GM21423 (cell line): ENCODE data around the gene SRRM3.
"Not testable (repeated sequence)": the region's sequence is repeated elsewhere in the genome, so short reads cannot be mapped to it uniquely, and the experiment has no call there.

Experiments
- ATAC-seq: cut with Tn5 transposase; IDR thresholded peaks from one replicate; pipeline ENCODE4 v1.9.1; 2021; ENCODE audit warnings: mild to moderate bottlenecking, moderate library complexity; ENCODE audit not compliant: unreplicated experiment

Gene SRRM3

DNA sequence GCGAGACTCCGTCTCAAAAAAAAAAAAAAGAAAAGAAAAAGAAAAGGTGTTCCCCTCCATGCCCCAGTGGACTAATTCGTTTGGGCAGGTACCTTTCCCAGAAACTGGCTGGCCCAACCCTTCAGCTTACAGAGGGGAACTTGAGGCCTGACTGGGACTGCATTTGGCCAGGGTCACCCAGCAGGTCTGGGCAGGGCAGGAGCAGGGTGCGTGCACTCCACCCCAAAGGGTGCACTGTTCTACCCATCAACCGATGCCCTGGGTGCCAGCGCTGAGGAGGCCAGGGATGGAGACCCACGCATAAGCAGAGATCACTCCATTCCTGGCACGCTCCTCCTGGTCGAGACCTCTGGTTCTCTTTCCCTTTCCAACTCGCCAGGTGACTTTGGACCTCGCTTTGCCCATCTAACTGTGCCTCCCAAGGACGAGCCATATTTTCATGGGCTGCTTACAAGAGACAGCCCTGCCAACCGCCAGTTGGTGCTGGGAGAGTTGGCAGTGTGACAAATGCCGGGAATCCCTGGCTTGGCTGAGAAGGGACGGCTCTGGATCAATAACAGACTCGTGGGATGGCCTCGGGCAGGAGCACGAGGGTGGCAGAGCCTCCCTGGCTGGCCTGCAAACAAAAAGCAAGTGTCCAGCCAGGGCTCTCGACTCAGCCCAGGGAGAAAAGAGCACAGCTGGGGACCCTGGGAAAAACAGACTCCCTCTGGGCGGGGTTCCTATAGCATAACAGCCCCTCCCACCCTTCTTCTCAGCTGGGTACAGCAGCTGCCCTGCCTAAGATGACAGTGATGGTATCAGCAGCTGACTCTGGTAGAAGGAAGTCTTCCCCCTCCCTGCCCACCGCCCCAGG lies 108.6 kb downstream of the SRRM3 start:
- ATAC-seq, result no peak

GRCh38 chr7:76311838-76312237 lies 110.1 kb downstream of the SRRM3 start:
- ATAC-seq, result not testable (repeated sequence)

DNA sequence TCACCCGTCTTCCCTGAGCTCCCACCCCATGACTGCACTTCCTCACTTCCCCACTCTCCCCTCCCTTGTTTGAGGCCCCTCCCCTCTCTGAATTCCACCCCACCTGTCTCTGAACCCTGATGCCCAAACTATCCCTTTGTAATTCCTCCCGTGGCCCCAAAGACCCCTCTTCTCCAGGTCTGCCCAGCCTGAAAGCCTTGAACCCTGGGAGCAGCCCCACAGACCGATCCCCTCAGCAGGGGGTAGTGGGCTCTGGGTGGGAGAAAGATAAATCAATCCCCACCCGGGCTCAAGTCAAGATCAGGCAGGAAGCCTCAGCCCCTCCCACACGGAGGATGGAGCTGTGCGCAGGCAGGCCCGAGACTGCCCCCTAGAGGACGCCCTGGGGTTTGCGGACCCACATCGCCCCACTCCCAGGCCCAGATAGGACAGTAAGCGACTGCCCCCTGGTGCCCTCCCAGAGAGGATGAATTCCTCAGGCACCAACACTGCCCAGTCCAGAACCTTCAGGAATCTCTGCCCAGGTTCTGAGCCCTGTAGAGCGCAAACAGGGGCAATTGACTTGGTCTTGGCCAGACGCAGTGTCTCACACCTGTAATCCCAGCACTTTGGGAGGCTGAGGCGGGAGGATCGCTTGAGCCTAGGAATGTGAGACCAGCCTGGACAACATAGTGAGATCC lies 112.5 kb downstream of the SRRM3 start:
- peak; percentile 28 for ATAC-seq

- ATAC-seq, result not testable (repeated sequence)
These were observed 113.0 kb downstream of the SRRM3 start for GRCh38 chr7:76314740-76315139.

DNA sequence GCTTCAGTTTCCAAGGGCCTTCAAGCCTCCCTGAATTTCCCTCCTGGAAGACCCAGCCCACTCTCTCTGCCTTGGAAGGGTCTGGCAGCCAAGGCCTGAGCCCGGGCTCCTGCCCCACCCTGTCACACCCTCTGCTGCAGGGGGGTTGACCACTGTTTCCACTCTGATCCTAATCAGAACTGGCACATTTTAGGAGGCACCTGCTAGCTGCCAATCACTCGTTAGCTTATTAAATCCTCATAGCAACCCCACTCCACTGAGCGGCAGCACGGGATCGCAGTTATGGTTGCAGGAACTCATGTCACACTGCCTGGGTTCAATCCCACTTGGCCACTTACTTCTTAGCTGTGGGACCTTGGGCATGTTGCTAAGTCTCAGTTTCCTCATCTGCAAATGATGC lies 113.7 kb downstream of the SRRM3 start:
- no peak for ATAC-seq

- no peak for ATAC-seq
These were observed 115.5 kb downstream of the SRRM3 start for GRCh38 chr7:76316984-76317781.

GRCh38 chr7:76317782-76318487 lies 116.2 kb downstream of the SRRM3 start:
- ATAC-seq, result peak; percentile 92

- peak; percentile 44 for ATAC-seq
These were observed 117.0 kb downstream of the SRRM3 start for GRCh38 chr7:76318488-76319353.

DNA sequence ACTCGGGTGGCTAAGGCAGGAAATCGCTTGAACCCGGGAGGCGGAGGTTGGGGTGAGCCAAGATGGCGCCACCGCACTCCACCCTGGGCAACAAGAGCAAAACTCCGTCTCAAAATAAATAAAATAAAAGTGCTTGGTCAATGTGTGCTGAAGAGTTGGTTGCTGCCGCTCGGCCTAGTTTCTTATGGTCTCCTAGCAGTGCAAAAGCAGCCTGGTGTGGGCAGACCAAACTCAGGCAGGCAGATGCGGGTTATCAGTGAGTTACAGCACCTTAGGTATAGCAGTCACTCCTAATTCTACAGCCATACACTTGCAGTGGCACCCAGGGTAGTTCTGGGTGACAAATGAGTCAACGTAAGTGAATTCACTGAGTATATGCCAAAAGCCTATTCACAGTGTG lies 123.4 kb downstream of the SRRM3 start:
- ATAC-seq, result no peak

DNA sequence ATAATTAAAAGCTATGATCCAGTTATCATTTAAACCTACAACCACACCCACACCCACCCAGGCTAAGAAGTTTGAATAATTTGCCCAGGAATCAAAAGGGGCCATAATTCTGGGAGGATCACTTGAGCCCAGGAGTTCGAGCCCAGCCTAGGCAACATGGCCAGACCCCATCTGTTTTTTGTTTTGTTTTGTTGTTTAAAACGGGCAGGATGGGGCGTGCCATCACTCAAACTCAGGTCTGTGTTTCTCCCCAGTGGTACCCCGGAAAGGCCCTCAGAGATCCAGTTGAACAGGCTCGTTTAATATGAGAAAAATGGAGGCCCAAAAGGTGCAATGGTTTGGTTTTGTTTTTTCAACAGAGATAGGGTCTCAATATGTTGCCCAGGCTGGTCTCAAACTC lies 124.1 kb downstream of the SRRM3 start:
- ATAC-seq, result no peak

GRCh38 chr7:76326646-76327233 lies 125.0 kb downstream of the SRRM3 start:
- ATAC-seq, result no peak

DNA sequence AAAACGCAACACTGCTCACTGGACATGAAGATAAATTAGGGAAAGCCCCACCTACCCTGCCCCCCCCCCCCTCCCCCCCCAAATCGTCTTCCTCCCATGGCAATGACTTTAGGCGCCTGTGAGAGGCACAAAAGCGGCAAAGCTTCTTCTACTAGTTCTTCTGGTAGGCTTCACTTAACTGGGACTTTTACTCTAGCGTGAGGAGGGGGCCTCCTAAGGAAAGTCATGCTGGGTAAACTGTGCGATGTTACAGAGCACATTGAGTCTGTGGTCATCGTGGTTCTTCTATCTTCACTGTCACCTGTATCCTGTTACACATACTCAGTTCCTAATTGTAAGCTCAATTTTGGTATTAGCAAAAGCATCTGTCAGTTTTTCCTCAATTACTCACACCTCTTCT lies 125.9 kb downstream of the SRRM3 start:
- ATAC-seq, result no peak

DNA sequence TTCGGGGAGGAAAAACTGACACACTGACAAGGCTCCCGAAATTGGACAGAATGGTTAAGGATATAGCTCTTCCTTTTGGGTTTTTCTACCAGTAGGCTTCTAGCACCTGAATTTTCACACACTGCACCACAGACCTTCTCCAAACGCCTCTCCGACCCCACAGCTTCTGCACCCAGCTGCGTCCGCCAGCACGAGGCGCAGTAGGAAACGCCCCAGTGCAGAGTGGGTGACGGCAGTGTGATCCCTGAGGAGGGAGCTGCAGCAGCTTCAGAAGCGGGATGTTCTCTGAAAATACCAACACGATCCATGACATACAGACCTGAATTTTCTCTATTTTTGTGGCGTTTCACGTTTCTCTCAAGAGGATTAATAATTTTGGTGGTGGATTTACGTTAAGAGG lies 126.7 kb downstream of the SRRM3 start:
- no peak for ATAC-seq

DNA sequence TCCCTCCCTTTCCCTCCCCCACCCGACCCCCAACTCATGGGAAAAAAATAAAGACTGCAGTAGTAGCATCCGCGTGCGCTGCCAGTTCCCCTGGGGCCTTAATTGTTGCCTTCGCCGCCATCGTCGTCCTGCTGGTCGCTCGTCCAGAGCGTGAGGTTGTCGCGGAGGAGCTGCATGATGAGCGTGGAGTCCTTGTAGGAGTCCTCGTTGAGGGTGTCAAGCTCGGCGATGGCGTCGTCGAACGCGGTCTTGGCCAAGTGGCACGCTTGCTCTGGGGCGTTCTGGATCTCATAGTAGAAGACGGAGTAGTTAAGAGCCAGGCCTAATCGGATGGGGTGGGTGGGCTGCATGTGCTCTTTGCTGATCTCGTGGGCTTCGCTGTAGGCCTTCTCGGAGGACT lies 127.8 kb downstream of the SRRM3 start:
- ATAC-seq, result no peak

DNA sequence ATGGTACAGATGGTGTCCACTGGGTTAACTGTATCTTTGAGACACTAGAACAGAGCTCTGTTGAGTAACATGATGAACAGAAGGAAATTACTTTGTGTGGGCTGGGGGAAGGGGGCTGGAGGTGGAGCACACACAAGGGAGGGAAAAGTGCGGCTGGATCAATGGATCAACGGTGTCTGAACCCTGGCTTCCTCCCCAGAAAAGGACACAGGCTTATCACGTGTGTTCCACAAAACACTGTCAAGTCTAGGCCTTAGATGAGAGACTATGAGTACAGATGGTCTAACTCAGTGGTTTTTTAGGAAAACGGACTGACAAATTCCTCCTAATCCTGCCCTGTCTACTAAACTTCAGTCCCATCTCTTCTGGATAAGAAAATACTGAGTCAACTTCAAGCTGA lies 128.6 kb downstream of the SRRM3 start:
- ATAC-seq, result no peak

- no peak for ATAC-seq
These were observed 129.0 kb downstream of the SRRM3 start for GRCh38 chr7:76330673-76331072.

- ATAC-seq, result no peak
These were observed 130.4 kb downstream of the SRRM3 start for GRCh38 chr7:76332078-76332477.

- ATAC-seq, result no peak
These were observed 131.9 kb downstream of the SRRM3 start for GRCh38 chr7:76333511-76334101.

GRCh38 chr7:76334320-76334967 lies 132.7 kb downstream of the SRRM3 start:
- no peak for ATAC-seq
